CD4-positive, alpha-beta T cell treated with Interleukin-10 for 1 hour (primary cell): Measurements from ENCODE around the gene SETD1A.
A peak's percentile ranks its signal among the peaks of the same experiment; 100 is the strongest.
"Not testable (repeated sequence)": the region's sequence is repeated elsewhere in the genome, so short reads cannot be mapped to it uniquely, and the experiment has no call there.

ENCODE experiments used
- DNase-seq: peaks from one replicate; pipeline ENCODE4 v3.0.0-alpha.2; 2020

Gene SETD1A

DNA sequence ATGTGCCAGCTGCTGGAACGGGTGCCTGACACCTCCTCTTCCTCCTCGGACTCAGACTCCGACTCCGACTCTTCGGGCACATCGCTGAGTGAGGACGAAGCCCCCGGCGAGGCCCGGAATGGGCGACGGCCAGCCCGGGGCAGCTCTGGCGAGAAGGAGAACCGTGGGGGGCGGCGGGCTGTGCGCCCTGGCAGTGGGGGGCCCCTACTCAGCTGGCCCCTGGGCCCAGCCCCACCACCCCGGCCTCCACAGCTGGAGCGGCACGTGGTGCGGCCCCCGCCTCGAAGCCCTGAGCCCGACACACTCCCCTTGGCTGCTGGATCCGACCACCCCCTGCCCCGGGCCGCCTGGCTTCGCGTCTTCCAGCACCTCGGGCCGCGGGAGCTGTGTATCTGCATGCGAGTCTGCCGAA is 27.4 kb upstream of the SETD1A start:
- DNase-seq, result no peak

DNA sequence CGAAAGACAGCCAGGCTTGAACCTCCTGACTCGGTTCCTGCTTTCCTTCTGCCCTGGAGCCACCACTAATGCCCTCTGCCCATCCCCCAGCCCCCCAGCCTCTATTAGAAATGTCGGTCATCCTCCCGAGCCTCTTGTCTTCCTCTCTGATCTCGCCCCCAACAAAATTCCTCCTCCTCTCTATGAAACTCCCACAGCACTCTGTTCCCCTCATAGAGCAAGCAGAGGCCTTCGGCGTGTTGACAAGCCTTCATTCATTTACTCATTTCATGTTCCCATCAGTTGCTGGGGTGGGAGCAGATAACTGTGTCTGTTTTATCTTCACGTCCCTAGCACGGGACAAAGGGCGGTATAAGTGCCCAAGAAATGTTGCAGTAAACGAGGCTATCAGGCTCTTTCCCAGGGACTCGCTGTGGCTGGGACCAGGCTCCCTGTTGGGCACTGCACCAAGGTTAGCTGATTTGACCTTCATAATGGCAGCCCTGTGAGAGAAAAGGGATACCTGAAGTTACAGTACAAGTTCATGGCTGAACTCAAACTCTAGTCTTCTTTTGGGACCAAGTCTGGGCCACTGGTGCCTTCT is 26.4 kb upstream of the SETD1A start:
- no peak for DNase-seq

DNA sequence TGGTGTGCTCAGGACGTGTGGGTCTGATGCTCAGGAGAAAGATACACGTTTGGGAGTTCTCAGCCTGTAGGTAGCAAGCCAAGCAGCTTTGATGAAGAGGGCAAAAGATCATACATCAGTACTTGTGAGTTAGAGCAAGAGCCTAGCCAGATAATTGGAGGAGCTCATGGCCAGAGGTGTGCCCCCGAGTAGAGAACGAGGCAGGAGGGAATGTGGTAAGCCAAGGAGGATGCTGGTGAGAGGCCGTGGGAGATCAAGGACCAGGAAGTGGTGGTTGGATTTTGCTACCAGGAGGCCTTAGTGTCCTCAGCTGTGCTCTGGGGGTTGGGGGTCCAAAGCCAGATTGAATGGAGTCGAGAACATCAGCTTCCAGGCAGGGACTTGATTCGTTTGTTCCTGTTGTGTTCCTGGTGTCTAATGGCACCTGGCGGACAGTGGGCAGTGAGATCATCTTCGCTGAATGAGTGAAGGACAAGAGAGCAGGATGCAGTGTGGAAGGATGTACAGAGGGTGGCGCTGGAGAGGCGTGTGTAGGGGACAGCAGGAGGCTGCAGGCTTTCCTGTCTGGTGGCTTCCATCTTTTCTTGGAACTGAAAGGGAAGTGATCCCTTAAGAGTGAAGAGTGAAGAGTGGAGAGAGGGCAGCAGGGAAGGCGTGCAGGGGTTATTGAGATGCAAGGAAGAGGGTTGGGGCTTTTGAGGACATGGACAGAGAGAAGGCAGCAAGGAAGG is 22.6 kb upstream of the SETD1A start:
- DNase-seq, result peak; percentile 40

DNA sequence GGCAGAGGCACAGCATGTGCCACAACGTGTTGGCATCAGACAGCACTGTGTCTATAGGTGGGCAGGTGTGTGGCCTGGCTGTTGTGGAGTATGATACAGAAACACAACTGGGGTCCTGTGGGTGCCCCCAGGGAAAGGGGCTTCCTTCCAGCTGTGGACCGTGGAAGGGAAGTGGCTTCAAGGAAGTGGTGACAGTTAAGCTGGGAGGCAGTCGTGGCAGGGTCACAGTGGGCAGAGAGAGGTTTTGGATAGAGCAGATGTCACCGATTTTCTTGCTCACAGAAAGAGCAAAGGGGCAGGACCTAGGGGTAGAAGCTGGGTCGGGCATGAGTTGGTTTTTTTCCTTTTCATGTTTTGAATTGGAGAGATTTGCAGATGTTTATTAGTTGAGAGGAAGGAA is 19.9 kb upstream of the SETD1A start:
- DNase-seq, result no peak

DNA sequence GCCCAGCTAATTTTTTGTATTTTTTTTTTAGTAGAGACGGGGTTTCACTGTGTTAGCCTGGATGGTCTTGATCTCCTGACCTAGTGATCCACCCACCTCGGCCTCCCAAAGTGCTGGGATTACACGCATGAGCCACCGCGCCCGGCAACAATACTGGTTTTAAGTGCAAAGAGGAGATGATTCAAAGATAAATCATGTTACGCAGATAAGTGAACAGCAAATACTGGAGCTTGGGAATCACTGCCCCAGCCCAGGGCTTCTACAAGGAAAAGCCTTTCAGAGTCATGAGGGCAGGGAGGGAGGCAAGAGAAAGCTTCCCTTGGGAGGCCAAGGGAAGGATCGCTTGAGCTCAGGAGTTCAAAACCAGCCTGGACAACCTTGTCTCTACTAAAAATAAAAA is 18.0 kb upstream of the SETD1A start:
- DNase-seq, result not testable (repeated sequence)

DNA sequence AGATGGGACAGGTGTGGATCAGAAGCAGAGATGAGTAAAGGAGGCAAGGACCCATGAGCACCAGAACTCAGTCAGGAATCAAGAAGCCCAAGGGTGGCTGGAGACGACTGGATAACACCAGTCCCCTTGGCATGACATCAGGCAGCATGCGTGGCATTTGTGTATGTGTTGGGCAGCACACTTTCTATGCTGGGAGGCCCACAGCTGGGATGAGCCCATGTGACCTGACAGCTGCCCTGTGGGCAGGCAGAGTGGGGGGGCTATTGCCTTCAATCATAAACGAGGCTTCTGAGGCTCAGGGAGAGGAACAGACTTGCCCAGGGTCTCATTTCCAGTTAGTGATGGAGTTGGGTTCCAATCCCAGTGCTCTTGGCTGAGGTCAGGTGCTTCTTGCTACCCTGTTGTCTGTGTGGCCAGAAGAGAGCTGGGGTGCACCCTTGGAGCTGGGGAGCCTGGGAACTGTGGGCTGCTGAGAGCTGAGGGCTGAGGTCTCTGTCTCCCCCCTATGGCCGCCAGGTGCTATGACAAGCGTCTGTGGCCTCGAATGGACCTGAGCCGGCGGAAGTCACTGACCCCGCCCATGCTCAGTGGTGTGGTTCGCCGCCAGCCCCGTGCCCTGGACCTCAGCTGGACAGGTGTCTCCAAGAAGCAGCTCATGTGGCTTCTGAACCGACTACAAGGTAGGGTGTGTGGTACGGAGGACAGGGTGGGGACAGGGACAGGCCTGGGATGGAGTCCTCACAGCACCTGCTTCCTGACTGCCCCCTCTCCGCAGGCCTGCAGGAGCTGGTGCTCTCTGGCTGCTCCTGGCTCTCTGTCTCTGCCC is 15.7 kb upstream of the SETD1A start:
- DNase-seq, result peak; percentile 73

DNA sequence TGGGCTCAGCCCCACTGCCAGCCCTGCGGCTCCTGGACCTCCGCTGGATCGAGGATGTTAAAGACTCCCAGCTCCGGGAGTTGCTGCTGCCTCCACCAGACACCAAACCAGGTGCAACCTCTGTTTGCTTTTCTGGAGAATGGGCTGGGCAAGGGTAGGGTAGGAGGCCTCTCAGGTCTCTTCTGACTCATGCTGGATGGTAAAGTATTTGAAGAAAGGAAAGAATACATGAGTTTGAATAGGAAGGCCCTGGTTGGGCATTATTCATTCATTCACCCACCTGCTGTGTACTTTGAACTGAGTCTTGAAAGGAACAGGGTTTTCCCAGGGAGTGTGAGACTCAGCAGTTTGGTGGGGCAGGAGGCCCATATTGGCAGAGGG is 15.1 kb upstream of the SETD1A start:
- DNase-seq, result no peak

- no peak for DNase-seq
Observed at GRCh38 chr16:30944352-30944751, 13.2 kb upstream of the SETD1A start.

GRCh38 chr16:30946671-30947540 is 10.6 kb upstream of the SETD1A start:
- no peak for DNase-seq

DNA sequence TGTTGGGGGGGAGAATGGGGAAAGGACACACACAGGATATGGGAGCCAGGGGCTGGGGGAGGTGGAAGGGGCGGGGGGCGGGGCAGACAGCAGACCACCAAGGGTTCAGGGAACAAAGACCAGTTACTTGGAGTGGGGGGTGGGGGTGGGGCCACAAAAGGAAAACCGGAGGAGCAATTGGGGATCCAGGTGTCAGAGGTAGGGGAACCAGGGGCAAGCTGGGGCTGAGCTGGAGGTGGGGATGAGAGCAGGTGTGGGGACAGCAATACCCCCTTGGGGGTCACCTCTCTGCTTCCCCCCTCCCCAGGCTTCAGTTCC is 10.1 kb upstream of the SETD1A start:
- no peak for DNase-seq

GRCh38 chr16:30947859-30948666 is 9.5 kb upstream of the SETD1A start:
- peak; percentile 34 for DNase-seq

GRCh38 chr16:30948667-30949649 is 8.6 kb upstream of the SETD1A start, which contains the start of gene ORAI3:
Gene ORAI3, plus strand, starts transcription at chr16:30949068. Its CDS starts 222 bp downstream, at chr16:30949290.
- DNase-seq, result peak; percentile 39

- peak; percentile 31 for DNase-seq
Observed at GRCh38 chr16:30949650-30950515, 7.7 kb upstream of the SETD1A start.

DNA sequence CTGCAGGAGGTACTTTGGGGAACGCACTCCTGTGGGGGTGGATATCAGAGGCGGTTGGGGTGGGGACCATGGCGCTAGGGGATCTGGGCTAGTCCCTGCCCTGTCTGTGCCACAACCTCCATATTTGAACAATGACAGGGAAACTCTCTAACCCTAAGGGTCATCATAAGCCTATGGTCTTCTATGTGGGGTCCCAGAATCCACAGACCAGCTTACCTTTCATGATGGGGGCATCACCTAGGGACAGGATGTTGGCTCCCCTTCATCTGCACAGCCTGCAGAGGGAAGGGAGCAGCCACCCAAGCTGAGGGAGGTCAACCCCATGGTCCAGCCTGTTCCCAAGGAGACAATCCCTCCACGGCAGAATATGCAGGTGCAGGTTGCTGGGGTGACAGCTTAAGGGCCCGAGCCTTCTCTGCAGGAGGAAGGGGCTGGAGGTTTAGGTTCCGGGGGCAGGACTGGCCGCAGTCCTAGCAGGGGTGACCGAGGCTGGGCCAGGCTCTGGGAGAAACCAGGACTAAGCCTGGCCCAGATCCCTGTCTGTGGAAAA is 7.0 kb upstream of the SETD1A start:
- no peak for DNase-seq

- DNase-seq, result no peak
Observed at GRCh38 chr16:30951193-30951592, 6.4 kb upstream of the SETD1A start.

- no peak for DNase-seq
Observed at GRCh38 chr16:30951750-30952149, 5.8 kb upstream of the SETD1A start.

DNA sequence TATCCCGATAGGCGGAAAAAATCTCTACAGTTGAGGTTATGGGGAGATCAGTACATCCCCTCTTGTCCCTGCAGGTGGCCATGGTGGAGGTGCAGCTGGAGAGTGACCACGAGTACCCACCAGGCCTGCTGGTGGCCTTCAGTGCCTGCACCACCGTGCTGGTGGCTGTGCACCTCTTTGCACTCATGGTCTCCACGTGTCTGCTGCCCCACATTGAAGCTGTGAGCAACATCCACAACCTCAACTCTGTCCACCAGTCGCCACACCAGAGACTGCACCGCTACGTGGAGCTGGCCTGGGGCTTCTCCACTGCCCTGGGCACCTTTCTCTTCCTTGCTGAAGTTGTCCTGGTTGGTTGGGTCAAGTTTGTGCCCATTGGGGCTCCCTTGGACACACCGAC is 4.4 kb upstream of the SETD1A start:
- DNase-seq, result no peak

- peak; percentile 74 for DNase-seq
Observed at GRCh38 chr16:30953511-30954124, 3.9 kb upstream of the SETD1A start.

GRCh38 chr16:30954993-30955392 is 2.6 kb upstream of the SETD1A start:
- no peak for DNase-seq
